Measurements from ENCODE around the gene STK25. TPM values are rescaled to one million over a fixed set of nuclear protein-coding genes. Genes with fewer than 3 reads are reported as not detected.

STK25 gene
- polyA plus RNA-seq, 4 donors = 189 to 222 (median 210) TPM

DNA sequence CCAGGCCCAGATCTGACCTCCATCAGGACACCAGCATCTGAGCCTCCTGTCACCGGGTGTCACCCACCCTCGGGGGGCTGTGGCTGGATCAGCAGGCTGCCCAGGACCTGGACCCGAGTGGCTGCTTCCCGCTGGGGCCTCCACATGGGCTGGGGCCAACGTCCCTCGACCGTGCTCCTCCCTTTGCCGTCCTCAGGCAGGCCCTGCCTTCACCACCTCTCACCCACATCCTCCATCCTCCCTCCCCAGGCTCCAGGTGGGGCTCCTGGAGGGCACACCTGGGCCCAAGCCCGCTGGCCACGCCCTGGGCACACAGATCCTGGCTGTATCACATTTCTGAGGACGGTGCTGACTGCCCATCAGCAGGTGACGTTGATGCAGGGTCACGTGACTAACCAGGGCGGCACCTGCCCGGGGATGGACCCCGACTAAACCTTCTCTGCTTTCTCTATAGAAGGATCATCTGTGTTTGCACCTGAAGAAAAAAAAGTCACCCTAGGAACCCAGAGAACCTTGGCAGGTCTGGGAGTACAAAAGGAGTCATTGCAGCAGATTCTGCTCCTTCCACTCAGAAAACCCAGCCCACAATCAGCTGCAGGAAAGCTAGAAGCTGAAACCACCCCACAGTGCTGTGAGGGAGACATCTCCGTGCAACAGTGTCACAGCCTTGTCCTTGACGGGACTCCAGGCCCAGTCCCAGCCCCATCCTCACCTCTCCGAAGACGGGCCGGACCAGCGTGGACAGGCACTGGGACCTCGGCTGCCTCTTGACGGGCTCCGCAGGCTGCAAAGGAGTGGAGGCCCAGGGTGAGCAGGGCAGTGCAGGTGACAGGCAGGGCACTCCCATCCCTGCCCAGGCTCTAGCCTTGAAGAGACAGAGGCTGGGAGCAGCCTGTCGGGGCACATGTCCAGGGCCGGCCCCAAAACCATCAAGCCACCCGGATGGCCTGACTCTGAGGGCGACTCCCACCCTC is 11.2 kb downstream of the STK25 start:
- no peak for DNase-seq (ENCODE audit: low read depth in 4 of 4, low spot score in 2 of 4)

DNA sequence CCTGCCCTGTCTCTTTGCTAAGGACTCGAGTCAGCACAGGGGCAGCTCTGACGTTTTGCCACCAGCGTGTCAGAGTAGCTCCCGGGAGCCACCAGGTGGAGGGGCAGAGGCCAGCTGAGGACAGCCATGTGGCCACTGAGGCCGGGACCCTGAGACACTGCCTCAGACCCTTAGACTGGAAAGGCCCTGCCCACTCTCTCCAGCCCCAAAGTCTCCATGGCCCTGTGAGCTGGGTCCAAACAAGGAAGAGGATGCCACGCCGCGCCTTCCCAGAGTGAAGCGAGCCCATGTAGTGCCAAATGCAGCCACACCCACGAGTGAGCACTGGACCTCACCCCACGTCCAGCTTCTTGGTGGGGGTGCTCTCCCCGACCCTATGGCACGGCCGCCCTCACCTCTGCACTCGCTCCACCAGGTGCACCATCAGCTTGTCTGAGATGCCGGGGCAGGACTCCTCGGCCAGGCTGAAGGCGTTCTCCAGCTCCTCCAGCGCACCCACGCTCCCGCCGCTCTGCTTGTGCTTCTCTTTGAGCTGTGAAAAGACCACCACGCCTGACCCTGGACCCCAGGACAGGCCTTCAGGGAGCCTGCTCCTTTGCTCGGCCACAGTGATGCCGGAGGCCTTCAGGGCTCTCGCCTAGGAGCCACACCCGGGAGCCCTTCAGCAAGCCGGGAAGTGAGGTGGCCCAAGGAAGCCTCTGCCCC is 12.2 kb downstream of the STK25 start:
- no peak for DNase-seq (ENCODE audit: low read depth in 4 of 4, low spot score in 2 of 4)

- no peak for DNase-seq (ENCODE audit: low read depth in 4 of 4, low spot score in 2 of 4)
These were observed 13.0 kb downstream of the STK25 start for GRCh38 chr2:241495172-241496002.

DNA sequence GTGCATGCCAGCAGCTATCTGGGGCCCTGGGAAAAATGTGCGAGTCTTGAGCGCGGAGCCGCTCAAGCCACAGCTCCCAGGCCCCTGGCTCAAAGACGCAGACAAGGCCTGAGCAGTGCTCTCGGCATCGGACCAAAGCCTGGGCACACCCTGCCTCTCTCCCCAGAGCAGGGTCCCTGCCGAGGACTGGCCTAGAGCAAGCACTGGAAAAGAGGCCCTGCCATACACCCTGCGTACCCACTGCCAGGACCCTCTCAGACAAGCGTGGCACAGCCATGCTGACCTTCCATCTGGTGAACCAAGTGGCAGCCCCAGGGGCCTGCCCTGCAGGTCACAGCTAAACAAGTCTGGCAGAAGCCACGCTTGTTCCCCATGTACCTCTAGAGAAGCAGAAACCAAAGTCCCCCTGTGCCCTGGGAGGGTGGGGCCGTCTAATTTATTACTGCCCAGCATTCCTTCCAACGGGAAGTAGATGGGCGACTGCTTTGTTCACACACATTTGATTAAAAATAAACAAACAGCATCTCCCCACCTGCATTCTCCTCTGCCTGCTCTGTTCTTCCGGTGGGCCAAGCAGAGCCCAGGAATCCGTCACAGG is 14.0 kb downstream of the STK25 start:
- no peak for DNase-seq (ENCODE audit: low read depth in 4 of 4, low spot score in 2 of 4)

DNA sequence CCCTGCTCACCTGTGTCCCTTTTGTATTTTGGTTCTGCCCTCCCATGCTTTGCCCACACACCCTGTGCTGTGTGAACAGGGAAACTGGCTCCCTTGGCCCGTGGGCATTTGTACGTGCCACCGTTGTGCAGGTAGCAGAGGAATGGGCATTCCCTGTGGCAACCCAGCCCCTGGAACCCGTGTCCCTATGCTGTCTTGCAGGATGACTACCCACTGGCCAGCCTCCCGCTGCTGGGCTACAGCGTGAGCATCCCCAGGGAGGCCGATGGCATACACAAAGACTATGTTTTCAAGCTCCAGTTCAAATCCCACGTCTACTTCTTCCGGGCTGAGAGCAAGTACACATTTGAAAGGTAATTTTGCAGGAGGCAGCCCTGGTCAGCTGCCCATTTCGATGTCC is 15.3 kb downstream of the STK25 start:
- DNase-seq (ENCODE audit: low read depth in 4 of 4, low spot score in 2 of 4) = no peak

- no peak for DNase-seq (ENCODE audit: low read depth in 4 of 4, low spot score in 2 of 4)
These were observed 16.2 kb downstream of the STK25 start for GRCh38 chr2:241492174-241492565.

DNA sequence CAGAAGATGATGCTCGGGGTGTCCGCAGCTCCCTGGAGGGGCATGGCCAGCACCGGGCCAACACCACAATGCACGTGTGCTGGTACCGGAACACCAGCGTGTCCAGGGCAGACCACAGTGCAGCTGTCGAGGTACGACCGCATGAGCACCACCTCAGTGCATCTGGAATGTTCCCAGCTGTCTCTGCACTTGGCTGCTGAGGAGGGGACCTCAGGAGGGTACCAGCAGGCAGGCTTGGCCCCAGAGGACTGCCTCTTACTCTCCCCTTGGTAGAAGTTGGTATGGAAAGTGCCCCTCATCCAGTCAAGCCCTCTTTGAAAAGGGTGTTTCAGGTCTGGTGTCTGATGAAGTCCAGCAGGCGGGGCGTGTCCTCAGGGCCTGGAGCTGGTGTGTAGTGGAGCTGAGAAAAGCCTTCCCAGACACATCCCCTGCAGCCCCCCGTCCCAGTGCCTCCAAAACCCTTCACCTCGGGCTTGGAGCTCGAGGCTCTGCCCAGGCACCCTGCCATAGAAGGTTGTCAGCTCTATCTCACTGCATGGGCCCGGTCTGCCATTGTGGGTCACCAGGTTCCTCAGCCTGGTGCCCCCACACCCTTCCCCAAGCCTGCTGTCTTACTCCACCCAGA is 16.7 kb downstream of the STK25 start:
- no peak for DNase-seq (ENCODE audit: low read depth in 4 of 4, low spot score in 2 of 4)

- DNase-seq (ENCODE audit: low read depth in 4 of 4, low spot score in 2 of 4) = no peak
These were observed 17.4 kb downstream of the STK25 start for GRCh38 chr2:241490825-241491506.

DNA sequence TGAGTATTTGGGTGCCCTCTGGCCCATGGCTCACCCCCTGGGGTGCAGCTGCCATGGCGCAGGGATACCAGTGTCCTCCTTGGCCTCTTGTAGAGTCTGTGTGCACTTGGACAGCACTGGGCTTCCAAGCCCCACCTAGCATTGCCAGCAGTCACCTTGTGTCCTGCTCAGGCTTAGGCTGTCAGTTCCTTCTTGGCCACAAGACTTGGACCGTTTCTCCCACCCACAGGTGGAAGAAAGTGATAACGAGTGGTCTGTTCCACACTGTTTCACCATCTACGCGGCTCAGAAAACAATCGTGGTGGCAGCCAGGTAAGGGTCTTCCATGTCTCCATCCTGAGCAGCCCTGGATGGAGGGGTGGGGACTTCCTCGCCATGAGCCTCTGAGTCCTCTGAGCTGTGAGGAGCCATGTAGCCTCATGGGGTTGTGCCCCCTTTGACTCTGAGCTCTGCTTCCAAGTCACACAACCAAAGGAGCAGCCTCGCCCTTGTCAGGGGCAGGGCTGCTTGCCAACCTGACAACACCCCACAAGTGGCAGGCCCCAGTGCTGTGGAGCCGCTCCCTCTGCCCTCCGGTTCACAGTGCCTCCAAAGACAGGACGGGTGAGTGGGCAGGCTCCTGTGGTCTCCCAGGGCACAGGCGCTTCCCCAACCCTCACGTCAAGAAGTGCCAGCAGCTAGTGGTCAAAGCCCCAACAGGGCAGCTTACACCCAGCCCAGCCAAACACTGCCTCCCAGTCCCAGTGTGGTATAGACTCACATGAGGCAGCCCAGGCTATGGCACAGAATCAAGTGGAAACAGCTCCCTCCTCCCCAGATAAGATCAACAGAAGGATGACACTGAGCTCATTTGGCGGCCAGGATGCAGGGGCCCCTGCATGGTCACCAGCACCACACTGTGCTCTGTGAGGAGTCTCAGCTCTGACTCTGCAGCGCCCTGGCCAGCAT is 18.4 kb downstream of the STK25 start:
- DNase-seq (ENCODE audit: low read depth in 4 of 4, low spot score in 2 of 4) = no peak

DNA sequence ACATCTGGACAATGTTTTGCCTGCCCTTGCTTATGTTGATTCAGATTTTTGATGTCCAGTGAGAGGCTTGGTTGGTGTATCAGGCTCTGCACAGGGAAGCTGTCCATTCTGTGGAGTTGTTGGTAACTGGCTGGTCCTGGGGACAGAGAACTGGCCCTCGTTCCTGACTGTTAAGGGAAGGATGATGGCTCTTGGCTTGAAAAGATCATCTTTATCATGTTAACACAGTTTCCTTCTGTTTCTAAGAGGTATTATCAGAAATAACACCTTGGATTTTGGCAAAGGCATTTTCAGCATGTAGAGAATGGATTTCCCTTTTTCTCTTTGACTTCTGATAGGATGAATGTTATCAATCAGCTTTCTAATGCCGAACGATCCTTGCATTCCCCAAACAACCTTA is 19.3 kb downstream of the STK25 start:
- DNase-seq (ENCODE audit: low read depth in 4 of 4, low spot score in 2 of 4) = no peak

- no peak for DNase-seq (ENCODE audit: low read depth in 4 of 4, low spot score in 2 of 4)
These were observed 23.0 kb downstream of the STK25 start for GRCh38 chr2:241485172-241485911.

GRCh38 chr2:241483305-241483704 is 25.1 kb downstream of the STK25 start:
- no peak for DNase-seq (ENCODE audit: low read depth in 4 of 4, low spot score in 2 of 4)

GRCh38 chr2:241482126-241482955 is 26.0 kb downstream of the STK25 start:
- no peak for DNase-seq (ENCODE audit: low read depth in 4 of 4, low spot score in 2 of 4)

- DNase-seq (ENCODE audit: low read depth in 4 of 4, low spot score in 2 of 4) = no peak
These were observed 26.7 kb downstream of the STK25 start for GRCh38 chr2:241481687-241482086.

DNA sequence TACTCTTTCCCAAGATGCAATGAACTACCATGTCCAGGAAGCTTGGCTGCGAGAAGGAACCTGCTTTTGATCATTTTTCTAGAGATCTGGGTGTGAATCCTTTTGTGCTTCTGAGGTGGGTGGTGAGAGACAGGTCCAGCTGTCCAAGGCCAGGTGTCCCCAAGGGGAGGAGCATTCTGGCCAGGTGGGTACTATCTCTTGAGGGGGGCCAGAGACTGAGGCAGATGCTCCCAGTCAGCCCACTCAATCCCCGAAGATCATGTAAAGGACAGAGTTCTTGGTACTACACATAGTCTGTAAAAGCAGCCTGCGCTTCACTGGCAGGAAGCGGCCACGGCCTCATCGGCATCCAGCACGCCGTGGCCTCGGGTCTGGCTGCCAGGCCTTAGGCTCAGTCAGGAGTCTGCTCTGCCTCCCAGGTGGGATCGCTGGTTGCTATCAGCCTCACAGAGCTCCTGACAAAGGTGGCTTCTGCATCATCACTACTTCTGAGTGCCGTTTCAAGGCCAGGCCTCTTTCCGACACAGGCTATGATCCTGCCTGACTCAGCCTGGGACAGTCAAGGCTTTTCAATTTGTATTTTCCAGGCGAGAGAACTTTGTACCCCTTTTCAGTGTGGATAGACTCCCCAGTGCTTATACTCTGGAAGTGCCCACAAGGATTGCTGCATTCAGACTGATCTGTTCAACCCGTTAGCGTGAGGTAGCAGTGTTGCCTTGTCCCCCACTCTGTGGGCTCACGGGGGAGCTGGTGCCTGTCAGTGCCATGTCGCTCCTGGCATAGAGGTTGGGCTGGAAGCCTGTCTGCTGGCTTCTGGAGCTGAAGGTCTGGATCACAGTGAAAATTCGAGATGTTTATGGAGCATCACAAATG is 29.1 kb downstream of the STK25 start:
- no peak for DNase-seq (ENCODE audit: low read depth in 4 of 4, low spot score in 2 of 4)

DNA sequence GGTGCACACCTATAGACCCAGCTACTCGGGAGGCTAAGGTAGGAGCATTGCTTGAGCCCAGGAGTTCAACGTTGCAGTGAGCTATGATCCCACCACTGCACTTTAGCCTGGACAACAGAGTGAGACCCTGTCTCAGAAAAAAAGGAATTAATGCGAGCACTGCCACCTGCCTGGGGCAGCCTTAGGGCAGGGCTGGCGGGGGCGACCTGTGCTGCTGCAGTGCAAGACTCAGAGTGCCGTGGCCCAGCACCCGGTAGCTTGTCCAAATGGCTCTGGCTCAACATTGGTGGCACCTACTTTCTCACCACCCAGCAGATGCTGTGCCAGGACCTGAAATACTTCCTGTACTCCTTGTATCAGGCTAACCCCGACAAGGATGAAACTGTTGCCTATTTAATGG is 30.2 kb downstream of the STK25 start:
- DNase-seq (ENCODE audit: low read depth in 4 of 4, low spot score in 2 of 4) = no peak
